T-cell (primary cell): ENCODE results near the gene CBL. TPM values are rescaled to one million over a fixed set of nuclear protein-coding genes. Genes with fewer than 3 reads are reported as not detected.
"Not testable (repeated sequence)": the region's sequence is repeated elsewhere in the genome, so short reads cannot be mapped to it uniquely, and the experiment has no call there.

Experiments used
- ATAC-seq, 4 experiments: fragments of 200-7000 bp in 3 of 4; fragments of 150-1000 bp in 1 of 4; cut with Tn5 transposase; replicated peaks in 1 of 4; 1 replicate in 3 of 4; 2 replicates in 1 of 4; pipeline ENCODE4 v1.10.0; 2021; ENCODE audit warnings: moderate library complexity in 3 of 4, mild to moderate bottlenecking in 2 of 4, moderate number of reproducible peaks in 1 of 4
- CTCF ChIA-PET, 2 donors: fragments of 300-600 bp; sonication (Branson Sonifier 250); formaldehyde crosslinking; loops; one replicate each; lab custom pipeline; 2022; ENCODE audit warnings: antibody characterized with exemption in 2 of 2; lab: Charles Lee
- POLR2A ChIA-PET, 2 donors: fragments of 300-600 bp; sonication (Branson Sonifier 250); formaldehyde crosslinking; loops; one replicate each; lab custom pipeline; 2022; ENCODE audit warnings: antibody characterized with exemption in 2 of 2; lab: Charles Lee
- DNase-seq, 35 experiments: peaks; one replicate each; pipeline versions ENCODE4 v3.0.0 to v3.0.0-alpha.2; 2013 to 2023
- H3K27ac ChIP-seq: one replicate; pipeline ENCODE4 v1.5.1; 2013; ENCODE audit warnings: low read length
- H3K27me3 ChIP-seq, 2 experiments: replicated peaks in 1 of 2; 1 replicate in 1 of 2; 2 replicates in 1 of 2; pipeline versions ENCODE4 v1.6.1 to v1.7.0; 2013; ENCODE audit warnings: low read length in 1 of 2, mixed read lengths in 1 of 2; ENCODE audit not compliant: control insufficient read depth in 2 of 2, insufficient read depth in 2 of 2; ENCODE audit errors: extremely low read depth in 1 of 2
- H3K36me3 ChIP-seq, 2 donors: 1 replicate in 1 of 2; 2 replicates in 1 of 2; pipeline versions ENCODE4 v1.6.1 to v1.7.0; 2013; ENCODE audit warnings: low read length in 1 of 2; ENCODE audit not compliant: control insufficient read depth in 2 of 2, insufficient read depth in 1 of 2; ENCODE audit errors: extremely low read depth in 1 of 2
- H3K4me1 ChIP-seq, 2 experiments: 1 replicate in 1 of 2; 2 replicates in 1 of 2; pipeline versions ENCODE4 v1.6.1 to v1.7.0; 2013; ENCODE audit warnings: low read length in 2 of 2, mixed read lengths in 1 of 2; ENCODE audit not compliant: insufficient read depth in 2 of 2, control insufficient read depth in 1 of 2; ENCODE audit errors: extremely low read depth in 1 of 2
- H3K4me3 ChIP-seq, 2 donors: 1 replicate in 1 of 2; 2 replicates in 1 of 2; pipeline versions ENCODE4 v1.5.1 to v1.7.0; 2013; ENCODE audit warnings: mild to moderate bottlenecking in 2 of 2, low read length in 1 of 2, moderate library complexity in 1 of 2; ENCODE audit not compliant: control insufficient read depth in 1 of 2; ENCODE audit errors: extremely low read depth in 1 of 2
- H3K9me3 ChIP-seq: 2 replicates; pipeline ENCODE4 v1.7.0; 2013
- H3K27ac Mint-ChIP-seq, 2 donors: one replicate each; pipeline ENCODE4 v1.8.0; 2020 to 2021; ENCODE audit warnings: mild to moderate bottlenecking in 2 of 2, mixed read lengths in 2 of 2
- H3K27me3 Mint-ChIP-seq, 2 donors: one replicate each; pipeline ENCODE4 v1.8.0; 2021 to 2022; ENCODE audit warnings: mixed read lengths in 2 of 2
- H3K36me3 Mint-ChIP-seq: one replicate; pipeline ENCODE4 v1.8.0; 2021; ENCODE audit warnings: mixed read lengths
- H3K4me1 Mint-ChIP-seq, 3 donors: one replicate each; pipeline ENCODE4 v1.8.0; 2020 to 2022; ENCODE audit warnings: mixed read lengths in 3 of 3, mild to moderate bottlenecking in 1 of 3
- H3K4me3 Mint-ChIP-seq, 3 donors: one replicate each; pipeline ENCODE4 v1.8.0; 2020 to 2022; ENCODE audit warnings: mild to moderate bottlenecking in 3 of 3, mixed read lengths in 3 of 3, moderate library complexity in 3 of 3
- H3K9me3 Mint-ChIP-seq, 3 donors: one replicate each; pipeline ENCODE4 v1.8.0; 2020 to 2022; ENCODE audit warnings: mixed read lengths in 3 of 3
- WGBS: methylation state at CpG from one replicate; pipeline ENCODE4 v1.1.5; 2013; ENCODE audit warnings: missing lambda C conversion rate; ENCODE audit not compliant: insufficient coverage; 5-methylcytosine and 5-hydroxymethylcytosine counted together
- total RNA-seq, 35 experiments: library from RNA in 6 of 35; stranded (reverse) in 6 of 35; fragments of 120-200 nt in 1 of 35; gene quantifications; one replicate each; pipeline versions ENCODE4 v1.2.1 to v1.2.4 and lab custom pipeline; 2013 to 2026

CBL gene
- total RNA-seq, 5 donors from 2014 or later (not counting 1 experiment from before 2014, with no cell fraction given) = 40.9 to 42.2 (median 41.1) TPM

GRCh38 chr11:119188067-119188466 lies 18.1 kb upstream of the CBL start:
- Histone ChIP-seq H3K27ac (no peak overlapping the region), H3K4me3 (no peak overlapping the region), H3K9me3 (no peaks in the 10 kb centered on the region), H3K4me1 (no peaks in the 10 kb centered on the region), H3K36me3 (peaks cover 0 to 5% of the 10 kb centered on the region in 2 donors), H3K27me3 (peaks cover 0 to 24% of the 10 kb centered on the region in 2 experiments)
- POLR2A ChIA-PET = no interaction called here
- H3K9me3 Mint-ChIP-seq = no peaks in the 10 kb centered on the region
- no peaks in the 10 kb centered on the region for H3K27me3 Mint-ChIP-seq
- no peak overlapping the region for H3K4me3 Mint-ChIP-seq
- no peak for DNase-seq
- no peak for ATAC-seq
- CTCF ChIA-PET = no interaction called here
- H3K36me3 Mint-ChIP-seq = peaks cover under 1% of the 10 kb centered on the region
- no peak overlapping the region for H3K27ac Mint-ChIP-seq
- no peaks in the 10 kb centered on the region for H3K4me1 Mint-ChIP-seq
- 76% methylated on average over 5 of the region's 11 CpGs for WGBS

DNA sequence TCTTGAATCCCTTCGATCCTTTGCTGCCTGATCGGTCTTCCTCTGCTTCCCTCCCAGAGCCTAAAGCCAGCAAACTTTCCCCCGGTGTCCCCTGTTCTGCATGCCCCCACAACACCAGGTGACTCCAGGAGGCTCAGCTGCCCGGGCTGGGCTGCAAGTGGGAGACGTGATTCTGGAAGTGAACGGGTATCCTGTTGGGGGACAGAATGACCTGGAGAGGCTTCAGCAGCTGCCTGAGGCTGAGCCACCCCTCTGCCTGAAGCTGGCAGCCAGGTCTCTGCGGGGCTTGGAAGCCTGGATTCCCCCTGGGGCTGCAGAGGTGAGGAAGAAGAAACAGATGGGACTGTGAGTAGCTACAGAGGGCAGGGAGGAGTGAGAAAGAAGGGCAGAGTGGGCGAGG lies 17.3 kb upstream of the CBL start:
- ChIA-PET POLR2A (no interaction called here), CTCF (interaction anchor here in 1 of 2 donors (0.5 kb wide), 1 partner anchor 259 kb away, joined by 4 read pairs; no protein-coding TSS in a partner anchor)
- Histone ChIP-seq H3K9me3 (no peaks in the 10 kb centered on the region), H3K36me3 (no peaks in the 10 kb centered on the region), H3K4me1 (no peaks in the 10 kb centered on the region), H3K27me3 (peaks cover 0 to 30% of the 10 kb centered on the region in 2 experiments), H3K27ac (no peak overlapping the region), H3K4me3 (no peak overlapping the region)
- no peaks in the 10 kb centered on the region for H3K9me3 Mint-ChIP-seq
- no peak for ATAC-seq
- DNase-seq = no peak
- H3K4me1 Mint-ChIP-seq = no peaks in the 10 kb centered on the region
- no peak overlapping the region for H3K4me3 Mint-ChIP-seq
- 83% methylated on average over 7 of the region's 8 CpGs for WGBS
- no peak overlapping the region for H3K27ac Mint-ChIP-seq
- H3K36me3 Mint-ChIP-seq = no peaks in the 10 kb centered on the region
- H3K27me3 Mint-ChIP-seq = no peaks in the 10 kb centered on the region

DNA sequence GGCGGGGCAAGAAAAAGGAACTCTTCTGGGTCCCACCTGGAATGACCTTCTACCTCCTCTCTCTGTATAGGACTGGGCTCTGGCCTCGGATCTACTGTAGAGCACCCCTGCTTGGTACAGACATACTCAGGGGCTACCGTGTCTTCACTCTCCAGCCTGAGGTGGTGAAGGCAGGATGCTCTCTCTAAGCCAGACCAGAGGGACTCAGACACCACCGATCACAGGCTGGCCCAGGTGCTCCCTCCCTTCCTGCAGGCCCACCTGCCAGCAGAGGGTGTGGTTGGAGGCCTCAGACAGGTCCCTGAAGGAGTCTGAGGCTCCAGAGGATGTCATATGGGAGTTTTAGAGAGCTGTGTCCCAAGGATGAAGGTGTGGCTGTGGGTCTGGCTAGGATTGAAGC lies 16.7 kb upstream of the CBL start:
- DNase-seq (no peak), ATAC-seq (no peak)
- no peak overlapping the region for H3K4me3 ChIP-seq
- H3K36me3 ChIP-seq = no peaks in the 10 kb centered on the region
- no peak overlapping the region for H3K27ac ChIP-seq
- H3K36me3 Mint-ChIP-seq = no peaks in the 10 kb centered on the region
- peaks cover 0 to 30% of the 10 kb centered on the region in 2 experiments for H3K27me3 ChIP-seq
- WGBS = no CpG with 5 or more reads among the region's 4 CpGs
- H3K4me3 Mint-ChIP-seq = no peak overlapping the region
- no peaks in the 10 kb centered on the region for H3K9me3 Mint-ChIP-seq
- no peak overlapping the region for H3K27ac Mint-ChIP-seq
- no peaks in the 10 kb centered on the region for H3K9me3 ChIP-seq
- POLR2A ChIA-PET = no interaction called here
- H3K4me1 ChIP-seq = no peaks in the 10 kb centered on the region
- CTCF ChIA-PET = interaction anchor here in 1 of 2 donors (0.5 kb wide), 1 partner anchor 259 kb away, joined by 4 read pairs; no protein-coding TSS in a partner anchor
- no peaks in the 10 kb centered on the region for H3K27me3 Mint-ChIP-seq
- no peaks in the 10 kb centered on the region for H3K4me1 Mint-ChIP-seq

DNA sequence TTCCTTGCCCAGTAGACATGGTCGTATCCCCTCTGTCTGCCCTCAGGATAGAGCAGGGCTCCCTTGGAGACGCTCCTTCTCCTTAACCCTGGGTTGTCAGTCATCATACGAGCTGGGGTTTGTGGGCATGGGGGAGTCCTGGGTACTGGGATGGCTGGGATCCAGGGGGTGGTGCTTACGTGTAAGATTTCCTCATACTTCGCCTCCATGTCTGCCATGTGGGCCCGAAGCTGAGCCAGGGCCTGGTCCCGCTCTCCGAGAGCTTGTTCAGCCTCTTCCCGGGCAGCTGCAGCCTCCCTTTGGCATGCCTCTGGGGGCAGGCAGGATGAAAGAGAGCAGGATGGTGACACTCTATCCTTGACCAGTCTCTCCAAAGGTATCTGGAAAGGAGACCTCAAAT lies 15.6 kb upstream of the CBL start:
- H3K27ac ChIP-seq = no peak overlapping the region
- ChIA-PET CTCF (interaction anchor here in 1 of 2 donors (0.6 kb wide), 1 partner anchor 15 kb away, joined by 7 read pairs; the partner anchor contains the start of gene CBL), POLR2A (no interaction called here)
- no peaks in the 10 kb centered on the region for H3K36me3 ChIP-seq
- DNase-seq = no peak
- H3K36me3 Mint-ChIP-seq = no peaks in the 10 kb centered on the region
- no peaks in the 10 kb centered on the region for H3K4me1 Mint-ChIP-seq
- H3K4me3 ChIP-seq = no peak overlapping the region
- no peaks in the 10 kb centered on the region for H3K9me3 Mint-ChIP-seq
- peaks cover 0 to 27% of the 10 kb centered on the region in 2 experiments for H3K27me3 ChIP-seq
- ATAC-seq = no peak
- no peaks in the 10 kb centered on the region for H3K4me1 ChIP-seq
- H3K27me3 Mint-ChIP-seq = peaks cover 0 to 1% of the 10 kb centered on the region in 2 donors
- H3K4me3 Mint-ChIP-seq = no peak overlapping the region
- H3K9me3 ChIP-seq = no peaks in the 10 kb centered on the region
- WGBS = 94% methylated on average over 5 of the region's 9 CpGs
- no peak overlapping the region for H3K27ac Mint-ChIP-seq

- DNase-seq, H3K4me3 Mint-ChIP-seq, H3K27ac ChIP-seq, H3K9me3 Mint-ChIP-seq, H3K4me1 Mint-ChIP-seq, H3K36me3 Mint-ChIP-seq, H3K27ac Mint-ChIP-seq, H3K9me3 ChIP-seq, ATAC-seq, H3K36me3 ChIP-seq, H3K27me3 Mint-ChIP-seq, H3K4me3 ChIP-seq, H3K4me1 ChIP-seq, POLR2A ChIA-PET: not testable (repeated sequence)
- CTCF ChIA-PET = interaction anchor here in 1 of 2 donors (0.6 kb wide), 1 partner anchor 15 kb away, joined by 7 read pairs; the partner anchor contains the start of gene CBL
- peaks cover 0 to 20% of the 10 kb centered on the region in 2 experiments for H3K27me3 ChIP-seq
- WGBS = 98% methylated on average over 5 of the region's 14 CpGs
Observed at GRCh38 chr11:119191265-119191664, 14.9 kb upstream of the CBL start.

- DNase-seq = no peak
- no peaks in the 10 kb centered on the region for H3K36me3 ChIP-seq
- no peaks in the 10 kb centered on the region for H3K9me3 ChIP-seq
- ChIA-PET POLR2A (no interaction called here), CTCF (interaction anchor here in 1 of 2 donors (0.6 to 1.1 kb wide), 2 partner anchors 60 to 124 kb away, joined by 3 read pairs; partner anchors contain the start of gene VPS11)
- H3K27me3 ChIP-seq = peaks cover 0 to 18% of the 10 kb centered on the region in 2 experiments
- ATAC-seq = no peak
- WGBS = no CpG with 5 or more reads among the region's 3 CpGs
- peaks cover 0 to 2% of the 10 kb centered on the region in 2 experiments for H3K4me1 ChIP-seq
- no peak overlapping the region for H3K4me3 ChIP-seq
- no peak overlapping the region for H3K27ac ChIP-seq
- peaks cover 0 to 1% of the 10 kb centered on the region in 2 donors for H3K27me3 Mint-ChIP-seq
- no peak overlapping the region for H3K27ac Mint-ChIP-seq
- H3K4me1 Mint-ChIP-seq = peaks cover 0 to 6% (median 3%) of the 10 kb centered on the region in 3 donors
- no peaks in the 10 kb centered on the region for H3K9me3 Mint-ChIP-seq
- H3K4me3 Mint-ChIP-seq = no peak overlapping the region
- H3K36me3 Mint-ChIP-seq = no peaks in the 10 kb centered on the region
Observed at GRCh38 chr11:119192111-119192510, 14.0 kb upstream of the CBL start.
